Type B pancreatic cell (in vitro differentiated cells): ENCODE results near the gene COL2A1. TPM values are rescaled to one million over a fixed set of nuclear protein-coding genes. Genes with fewer than 3 reads are reported as not detected.

Experiments
- DNase-seq: peaks from one replicate; pipeline ENCODE4 v3.0.0; 2021; ENCODE audit warnings: mixed read lengths; ENCODE audit not compliant: unreplicated experiment; ENCODE audit errors: extremely low spot score
- H3K27ac Mint-ChIP-seq: 2 replicates; pipeline ENCODE4 v1.8.0; 2021; ENCODE audit warnings: mild to moderate bottlenecking, mixed read lengths
- H3K27me3 Mint-ChIP-seq: 2 replicates; pipeline ENCODE4 v1.8.0; 2021; ENCODE audit warnings: mixed read lengths
- H3K36me3 Mint-ChIP-seq: 2 replicates; pipeline ENCODE4 v1.8.0; 2021; ENCODE audit warnings: mixed read lengths
- H3K4me1 Mint-ChIP-seq: one replicate; pipeline ENCODE4 v1.8.0; 2021; ENCODE audit warnings: mixed read lengths; ENCODE audit not compliant: unreplicated experiment
- H3K4me3 Mint-ChIP-seq: 2 replicates; pipeline ENCODE4 v1.8.0; 2021; ENCODE audit warnings: mild to moderate bottlenecking, mixed read lengths
- H3K9me3 Mint-ChIP-seq: 2 replicates; pipeline ENCODE4 v1.8.0; 2021; ENCODE audit warnings: mixed read lengths
- CTCF ChIP-seq: fragments of 200-600 bp; sonication (generic); conservative IDR thresholded peaks from 2 replicates; pipeline ENCODE4 v1.5.0; 2021; ENCODE audit warnings: antibody characterized with exemption, mild to moderate bottlenecking
- total RNA-seq: library from RNA; stranded (reverse); gene quantifications from 2 replicates; pipeline ENCODE4 v1.2.1, GENCODE V29; 2021; ENCODE audit warnings: low replicate concordance

COL2A1 gene
- total RNA-seq, 1 donor from 2014 or later = 227 TPM

GRCh38 chr12:48008950-48009349, 4.7 kb upstream of the COL2A1 start:
- Mint-ChIP-seq H3K9me3 (no peaks in the 10 kb centered on the region), H3K36me3 (no peaks in the 10 kb centered on the region), H3K4me3 (no peak overlapping the region), H3K27me3 (peaks cover 39% of the 10 kb centered on the region), H3K4me1 (peaks cover 7% of the 10 kb centered on the region), H3K27ac (no peak overlapping the region)
- TF ChIP-seq CTCF = no peak
- DNase-seq = no peak

GRCh38 chr12:48008349-48008748, 4.1 kb upstream of the COL2A1 start:
- peaks cover 45% of the 10 kb centered on the region for H3K27me3 Mint-ChIP-seq
- H3K36me3 Mint-ChIP-seq = no peaks in the 10 kb centered on the region
- TF ChIP-seq CTCF = no peak
- H3K27ac Mint-ChIP-seq = no peak overlapping the region
- peaks cover 11% of the 10 kb centered on the region for H3K4me1 Mint-ChIP-seq
- no peak overlapping the region for H3K4me3 Mint-ChIP-seq
- no peak for DNase-seq
- H3K9me3 Mint-ChIP-seq = no peaks in the 10 kb centered on the region

- H3K4me1 Mint-ChIP-seq = peaks cover 19% of the 10 kb centered on the region
- no peaks in the 10 kb centered on the region for H3K36me3 Mint-ChIP-seq
- H3K4me3 Mint-ChIP-seq = no peak overlapping the region
- TF ChIP-seq CTCF = no peak
- DNase-seq = no peak
- H3K27ac Mint-ChIP-seq = no peak overlapping the region
- H3K27me3 Mint-ChIP-seq = peaks cover 56% of the 10 kb centered on the region
- H3K9me3 Mint-ChIP-seq = no peaks in the 10 kb centered on the region
Measured at GRCh38 chr12:48007206-48007605, 2.9 kb upstream of the COL2A1 start.

GRCh38 chr12:48005750-48006021, 1.4 kb upstream of the COL2A1 start:
- Mint-ChIP-seq H3K9me3 (no peaks in the 10 kb centered on the region), H3K4me1 (peaks cover 20% of the 10 kb centered on the region), H3K4me3 (peak overlapping the region; percentile 57), H3K27me3 (peaks cover 70% of the 10 kb centered on the region), H3K27ac (no peak overlapping the region), H3K36me3 (no peaks in the 10 kb centered on the region)
- no peak for TF ChIP-seq CTCF
- no peak for DNase-seq

- no peak for TF ChIP-seq CTCF
- H3K4me3 Mint-ChIP-seq = peak overlapping the region; percentile 57
- peaks cover 25% of the 10 kb centered on the region for H3K4me1 Mint-ChIP-seq
- H3K27me3 Mint-ChIP-seq = peaks cover 73% of the 10 kb centered on the region
- H3K9me3 Mint-ChIP-seq = no peaks in the 10 kb centered on the region
- H3K27ac Mint-ChIP-seq = no peak overlapping the region
- no peak for DNase-seq
- H3K36me3 Mint-ChIP-seq = no peaks in the 10 kb centered on the region
Measured at GRCh38 chr12:48005001-48005749, 899 bp upstream of the COL2A1 start.
